AG04450 (cell line): ENCODE data around the gene FEZF1. TPM values are rescaled to one million over a fixed set of nuclear protein-coding genes. Genes with fewer than 3 reads are reported as not detected.

Experiments
- CTCF ChIA-PET: fragments of 300-600, 350-600 bp; formaldehyde crosslinking; extraction: SDS; loops from one replicate; lab custom pipeline; 2022; ENCODE audit warnings: antibody characterized with exemption, inconsistent platforms; lab: Charles Lee
- POLR2A ChIA-PET: fragments of 350-600 bp; formaldehyde crosslinking; extraction: SDS; loops from one replicate; lab custom pipeline; 2021; ENCODE audit warnings: antibody characterized with exemption, inconsistent platforms; lab: Yijun Ruan, JAX
- DNase-seq: peaks from one replicate; pipeline ENCODE4 v3.0.0-alpha.2; 2011; ENCODE audit warnings: low read depth, low spot score
- H3K27ac ChIP-seq: one replicate; pipeline ENCODE4 v1.5.1; 2012; ENCODE audit warnings: low read depth, low read length, control low read depth
- H3K27me3 ChIP-seq: one replicate; pipeline ENCODE4 v1.6.0; 2012; ENCODE audit warnings: low read length; ENCODE audit not compliant: control insufficient read depth, insufficient read depth
- H3K4me3 ChIP-seq: 2 replicates; pipeline ENCODE4 v1.5.1; 2011; ENCODE audit warnings: mild to moderate bottlenecking, low read depth, low read length, control low read depth
- H3K9me3 ChIP-seq: 2 replicates; pipeline ENCODE4 v1.5.1; 2012; ENCODE audit warnings: low read length; ENCODE audit not compliant: control insufficient read depth, insufficient read depth
- CTCF ChIP-seq: IDR thresholded peaks from 2 replicates; pipeline ENCODE4 v1.5.1; 2011; ENCODE audit warnings: low read depth, low read length, control low read depth, inconsistent platforms
- polyA plus RNA-seq: library from polyadenylated mRNA; depleted of rRNA; stranded (reverse); fragments of >200 nt; gene quantifications from 2 replicates; pipeline ENCODE4 v1.2.3, GENCODE V29; 2011

The FEZF1 gene
- polyA plus RNA-seq, 1 experiment = not detected

GRCh38 chr7:122307228-122307621, 2.7 kb upstream of the FEZF1 start:
- Histone ChIP-seq H3K4me3 (no peak overlapping the region), H3K27me3 (peaks cover 84% of the 10 kb centered on the region), H3K9me3 (peaks cover 7% of the 10 kb centered on the region; the same call in 1 of the 2 replicates), H3K27ac (no peak overlapping the region)
- POLR2A ChIA-PET = no interaction called here
- CTCF ChIA-PET = no interaction called here
- DNase-seq = no peak
- TF ChIP-seq CTCF = no peak

- Histone ChIP-seq H3K27me3 (peaks cover 84% of the 10 kb centered on the region), H3K9me3 (peaks cover 7% of the 10 kb centered on the region; the same call in 1 of the 2 replicates), H3K4me3 (no peak overlapping the region), H3K27ac (no peak overlapping the region)
- POLR2A ChIA-PET = no interaction called here
- CTCF ChIA-PET = no interaction called here
- no peak for DNase-seq
- no peak for TF ChIP-seq CTCF
Observed at GRCh38 chr7:122306320-122307227, 2.0 kb upstream of the FEZF1 start.

- Histone ChIP-seq H3K27ac (no peak overlapping the region), H3K27me3 (peaks cover 79% of the 10 kb centered on the region), H3K9me3 (peaks cover 7% of the 10 kb centered on the region; the same call in 1 of the 2 replicates), H3K4me3 (no peak overlapping the region)
- TF ChIP-seq CTCF = no peak
- CTCF ChIA-PET = no interaction called here
- DNase-seq = no peak
- POLR2A ChIA-PET = no interaction called here
Observed at GRCh38 chr7:122305475-122306319, 1.1 kb upstream of the FEZF1 start.

GRCh38 chr7:122304996-122305421, 459 bp upstream of the FEZF1 start:
- no peak for DNase-seq
- H3K9me3 ChIP-seq = peaks cover 7% of the 10 kb centered on the region; the same call in 1 of the 2 replicates
- no peak for TF ChIP-seq CTCF
- ChIA-PET CTCF (no interaction called here), POLR2A (no interaction called here)
- H3K4me3 ChIP-seq = no peak overlapping the region
- H3K27me3 ChIP-seq = peaks cover 78% of the 10 kb centered on the region
- H3K27ac ChIP-seq = no peak overlapping the region
